ENCODE data around the gene PCSK5.

Gene PCSK5

GRCh38 chr9:75907329-75907728, 16.9 kb downstream of the PCSK5 start:
- 0 out of 2 replicates have a peak, but pooled peaks cover 4% of the 10 kb centered on the region for H3K4me1 ChIP-seq (ENCODE audit: insufficient read depth, low read length)
- no peak overlapping the region for H3K9ac ChIP-seq (ENCODE audit: low read depth, low read length)
- H3K36me3 ChIP-seq (ENCODE audit: insufficient read depth, low read depth, low read length): no peaks in the 10 kb centered on the region
- H3K9me3 ChIP-seq (ENCODE audit: insufficient read depth, low read depth, low read length): no peaks in the 10 kb centered on the region
- H3K27me3 ChIP-seq (ENCODE audit: insufficient read depth, low read length): no peaks in the 10 kb centered on the region
- H3K27ac ChIP-seq (ENCODE audit: low read length): no peak overlapping the region
- H3K4me3 ChIP-seq (ENCODE audit: low read length): no peak overlapping the region

GRCh38 chr9:75907923-75908322, 17.4 kb downstream of the PCSK5 start:
- Histone ChIP-seq H3K9me3 (ENCODE audit: insufficient read depth, low read depth, low read length) (no peaks in the 10 kb centered on the region), H3K4me3 (ENCODE audit: low read length) (no peak overlapping the region), H3K4me1 (ENCODE audit: insufficient read depth, low read length) (peaks cover 7% of the 10 kb centered on the region; the same call in 1 of the 2 replicates), H3K36me3 (ENCODE audit: insufficient read depth, low read depth, low read length) (no peaks in the 10 kb centered on the region), H3K27me3 (ENCODE audit: insufficient read depth, low read length) (no peaks in the 10 kb centered on the region), H3K27ac (ENCODE audit: low read length) (no peak overlapping the region), H3K9ac (ENCODE audit: low read depth, low read length) (no peak overlapping the region)

GRCh38 chr9:75909776-75910175, 19.3 kb downstream of the PCSK5 start:
- Histone ChIP-seq H3K36me3 (ENCODE audit: insufficient read depth, low read depth, low read length) (no peaks in the 10 kb centered on the region), H3K9me3 (ENCODE audit: insufficient read depth, low read depth, low read length) (no peaks in the 10 kb centered on the region), H3K9ac (ENCODE audit: low read depth, low read length) (no peak overlapping the region), H3K4me3 (ENCODE audit: low read length) (no peak overlapping the region), H3K4me1 (ENCODE audit: insufficient read depth, low read length) (peaks cover 10% of the 10 kb centered on the region; the same call in 1 of the 2 replicates), H3K27me3 (ENCODE audit: insufficient read depth, low read length) (no peaks in the 10 kb centered on the region), H3K27ac (ENCODE audit: low read length) (no peak overlapping the region)

GRCh38 chr9:75910731-75911130, 20.3 kb downstream of the PCSK5 start:
- no peaks in the 10 kb centered on the region for H3K36me3 ChIP-seq (ENCODE audit: insufficient read depth, low read depth, low read length)
- H3K9me3 ChIP-seq (ENCODE audit: insufficient read depth, low read depth, low read length): no peaks in the 10 kb centered on the region
- H3K4me3 ChIP-seq (ENCODE audit: low read length): no peak overlapping the region
- H3K27me3 ChIP-seq (ENCODE audit: insufficient read depth, low read length): no peaks in the 10 kb centered on the region
- H3K4me1 ChIP-seq (ENCODE audit: insufficient read depth, low read length): peaks cover 10% of the 10 kb centered on the region; the same call in 1 of the 2 replicates
- no peak overlapping the region for H3K9ac ChIP-seq (ENCODE audit: low read depth, low read length)
- no peak overlapping the region for H3K27ac ChIP-seq (ENCODE audit: low read length)

- H3K4me3 ChIP-seq (ENCODE audit: low read length): no peak overlapping the region
- no peaks in the 10 kb centered on the region for H3K36me3 ChIP-seq (ENCODE audit: insufficient read depth, low read depth, low read length)
- no peaks in the 10 kb centered on the region for H3K9me3 ChIP-seq (ENCODE audit: insufficient read depth, low read depth, low read length)
- no peak overlapping the region for H3K9ac ChIP-seq (ENCODE audit: low read depth, low read length)
- H3K4me1 ChIP-seq (ENCODE audit: insufficient read depth, low read length): peaks cover 9% of the 10 kb centered on the region; the same call in 1 of the 2 replicates
- H3K27ac ChIP-seq (ENCODE audit: low read length): no peak overlapping the region
- H3K27me3 ChIP-seq (ENCODE audit: insufficient read depth, low read length): no peaks in the 10 kb centered on the region
Measured at GRCh38 chr9:75911390-75911789, 20.9 kb downstream of the PCSK5 start.

GRCh38 chr9:75912951-75913350, 22.5 kb downstream of the PCSK5 start:
- Histone ChIP-seq H3K36me3 (ENCODE audit: insufficient read depth, low read depth, low read length) (no peaks in the 10 kb centered on the region), H3K9ac (ENCODE audit: low read depth, low read length) (no peak overlapping the region), H3K4me1 (ENCODE audit: insufficient read depth, low read length) (peaks cover 5% of the 10 kb centered on the region; the same call in 1 of the 2 replicates), H3K27me3 (ENCODE audit: insufficient read depth, low read length) (no peaks in the 10 kb centered on the region), H3K4me3 (ENCODE audit: low read length) (no peak overlapping the region), H3K27ac (ENCODE audit: low read length) (no peak overlapping the region), H3K9me3 (ENCODE audit: insufficient read depth, low read depth, low read length) (no peaks in the 10 kb centered on the region)

- Histone ChIP-seq H3K4me3 (ENCODE audit: low read length) (no peak overlapping the region), H3K9me3 (ENCODE audit: insufficient read depth, low read depth, low read length) (no peaks in the 10 kb centered on the region), H3K27me3 (ENCODE audit: insufficient read depth, low read length) (no peaks in the 10 kb centered on the region), H3K4me1 (ENCODE audit: insufficient read depth, low read length) (peaks cover 5% of the 10 kb centered on the region; the same call in 1 of the 2 replicates), H3K27ac (ENCODE audit: low read length) (no peak overlapping the region), H3K36me3 (ENCODE audit: insufficient read depth, low read depth, low read length) (no peaks in the 10 kb centered on the region), H3K9ac (ENCODE audit: low read depth, low read length) (no peak overlapping the region)
Measured at GRCh38 chr9:75914002-75914401, 23.5 kb downstream of the PCSK5 start.

- Histone ChIP-seq H3K27ac (ENCODE audit: low read length) (no peak overlapping the region), H3K4me1 (ENCODE audit: insufficient read depth, low read length) (peaks cover 5% of the 10 kb centered on the region; the same call in 1 of the 2 replicates), H3K9me3 (ENCODE audit: insufficient read depth, low read depth, low read length) (no peaks in the 10 kb centered on the region), H3K4me3 (ENCODE audit: low read length) (no peak overlapping the region), H3K27me3 (ENCODE audit: insufficient read depth, low read length) (no peaks in the 10 kb centered on the region), H3K36me3 (ENCODE audit: insufficient read depth, low read depth, low read length) (no peaks in the 10 kb centered on the region), H3K9ac (ENCODE audit: low read depth, low read length) (no peak overlapping the region)
Measured at GRCh38 chr9:75914883-75915452, 24.5 kb downstream of the PCSK5 start.

GRCh38 chr9:75918154-75918553, 27.7 kb downstream of the PCSK5 start:
- Histone ChIP-seq H3K4me3 (ENCODE audit: low read length) (no peak overlapping the region), H3K9ac (ENCODE audit: low read depth, low read length) (no peak overlapping the region), H3K27ac (ENCODE audit: low read length) (no peak overlapping the region)

GRCh38 chr9:75918909-75919308, 28.4 kb downstream of the PCSK5 start:
- Histone ChIP-seq H3K27ac (ENCODE audit: low read length) (no peak overlapping the region), H3K36me3 (ENCODE audit: insufficient read depth, low read depth, low read length) (no peaks in the 10 kb centered on the region), H3K4me3 (ENCODE audit: low read length) (no peak overlapping the region), H3K9me3 (ENCODE audit: insufficient read depth, low read depth, low read length) (no peaks in the 10 kb centered on the region), H3K27me3 (ENCODE audit: insufficient read depth, low read length) (no peaks in the 10 kb centered on the region), H3K9ac (ENCODE audit: low read depth, low read length) (no peak overlapping the region), H3K4me1 (ENCODE audit: insufficient read depth, low read length) (no peaks in the 10 kb centered on the region)

More at GRCh38 chr9:75918154-75918553, 27.7 kb downstream of the PCSK5 start:
- no peaks in the 10 kb centered on the region for H3K9me3 ChIP-seq (ENCODE audit: insufficient read depth, low read depth, low read length)
- H3K27me3 ChIP-seq (ENCODE audit: insufficient read depth, low read length): no peaks in the 10 kb centered on the region
- no peaks in the 10 kb centered on the region for H3K36me3 ChIP-seq (ENCODE audit: insufficient read depth, low read depth, low read length)
- H3K4me1 ChIP-seq (ENCODE audit: insufficient read depth, low read length): peaks cover under 1% of the 10 kb centered on the region; the same call in 1 of the 2 replicates

GRCh38 chr9:75921391-75922127, 31.1 kb downstream of the PCSK5 start:
- H3K9ac ChIP-seq (ENCODE audit: low read depth, low read length): no peak overlapping the region
- no peak overlapping the region for H3K27ac ChIP-seq (ENCODE audit: low read length)
- no peaks in the 10 kb centered on the region for H3K27me3 ChIP-seq (ENCODE audit: insufficient read depth, low read length)
- no peak overlapping the region for H3K4me3 ChIP-seq (ENCODE audit: low read length)
- H3K4me1 ChIP-seq (ENCODE audit: insufficient read depth, low read length): peaks cover 9% of the 10 kb centered on the region
- no peaks in the 10 kb centered on the region for H3K9me3 ChIP-seq (ENCODE audit: insufficient read depth, low read depth, low read length)
- H3K36me3 ChIP-seq (ENCODE audit: insufficient read depth, low read depth, low read length): no peaks in the 10 kb centered on the region

GRCh38 chr9:75926385-75926784, 35.9 kb downstream of the PCSK5 start:
- Histone ChIP-seq H3K9ac (ENCODE audit: low read depth, low read length) (no peak overlapping the region), H3K27ac (ENCODE audit: low read length) (no peak overlapping the region), H3K27me3 (ENCODE audit: insufficient read depth, low read length) (no peaks in the 10 kb centered on the region), H3K36me3 (ENCODE audit: insufficient read depth, low read depth, low read length) (no peaks in the 10 kb centered on the region), H3K4me3 (ENCODE audit: low read length) (no peak overlapping the region), H3K9me3 (ENCODE audit: insufficient read depth, low read depth, low read length) (no peaks in the 10 kb centered on the region), H3K4me1 (ENCODE audit: insufficient read depth, low read length) (peaks cover 32% of the 10 kb centered on the region)
